ENCODE results near the gene SPCS2. TPM values are rescaled to one million over a fixed set of nuclear protein-coding genes. Genes with fewer than 3 reads are reported as not detected.

SPCS2 gene
- total RNA-seq, 1 experiment from 2014 or later, result 116 TPM

GRCh38 chr11:75028321-75028720, 79.3 kb downstream of the SPCS2 start (continued):
- no peak for TF ChIP-seq E2F1 (CRISPR knock-in tag; IDR thresholded peaks at IDR 0.05)
- no peak for TF ChIP-seq ATF1 (CRISPR knock-in tag; IDR thresholded peaks at IDR 0.05)
- TF ChIP-seq SP1 (CRISPR knock-in tag; conservative IDR thresholded peaks at IDR 0.05), result no peak
- TF ChIP-seq GRHL2 (CRISPR knock-in tag; IDR thresholded peaks at IDR 0.05; ENCODE audit: insufficient replicate concordance, severe bottlenecking), result no peak

Other genes with a start within 250 kb of the SPCS2 start
- gene CHRDL2, start 217.8 kb upstream of the SPCS2 start, total RNA-seq (2021), result 0.25 to 0.55 TPM (median 0.37 TPM) in 3 replicates
- gene RNF169, start 200.4 kb upstream of the SPCS2 start, total RNA-seq (2021), result 11.0 to 13.6 TPM (median 11.2 TPM) in 3 replicates
- 10.0 to 12.2 TPM (median 10.4 TPM) in 3 replicates for gene XRRA1, start 175 bp upstream of the SPCS2 start, total RNA-seq (2021)
- 13.5 to 16.4 TPM (median 15.9 TPM) in 3 replicates for gene NEU3, start 39.7 kb downstream of the SPCS2 start, total RNA-seq (2021)
- gene OR2AT4, start 147.6 kb downstream of the SPCS2 start, total RNA-seq (2021), result 0.02 TPM in 1 of 3 replicates, not detected in the others
- 0.57 to 0.92 TPM (median 0.60 TPM) in 3 replicates for gene SLCO2B1, start 201.8 kb downstream of the SPCS2 start, total RNA-seq (2021)